ENCODE measurements around the gene SLC1A6. TPM values are rescaled to one million over a fixed set of nuclear protein-coding genes. Genes with fewer than 3 reads are reported as not detected.

SLC1A6 gene
- total RNA-seq, 1 donor = not detected

DNA sequence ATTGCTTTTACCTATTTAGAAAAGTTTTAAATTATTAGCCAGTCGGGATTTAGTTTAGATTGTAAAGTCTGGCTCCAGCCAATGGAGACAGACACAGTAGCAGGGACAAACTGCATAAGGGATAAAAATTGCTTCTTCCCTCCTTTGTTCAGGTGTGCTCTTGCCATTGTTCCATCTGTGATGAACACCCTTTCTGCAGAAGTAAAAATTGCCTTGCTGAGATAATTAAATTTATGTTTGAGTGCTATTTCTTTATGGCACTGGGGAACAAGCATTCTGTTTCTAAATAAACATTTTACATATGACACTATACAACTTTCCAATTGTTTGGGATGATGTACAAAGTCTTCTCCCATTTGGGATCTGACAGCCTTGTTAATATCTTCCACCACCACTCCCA, 20.4 kb downstream of the SLC1A6 start:
- DNase-seq (ENCODE audit: insufficient read length, low spot score, missing footprints) = no peak
- no peak overlapping the region for H3K4me2 ChIP-seq (ENCODE audit: insufficient read depth, low read length)
- H2AFZ ChIP-seq (ENCODE audit: low read length) = no peak overlapping the region
- TF ChIP-seq CTCF (IDR thresholded peaks at IDR 0.05; ENCODE audit: extremely low read depth, low read depth, low read length) = no peak
- H3K4me3 ChIP-seq (ENCODE audit: insufficient read depth, low read length) = no peak overlapping the region
- no peak overlapping the region for H3K27ac ChIP-seq (ENCODE audit: low read depth, low read length)
- no peaks in the 10 kb centered on the region for H4K20me1 ChIP-seq (ENCODE audit: insufficient read depth, low read length)
- no peaks in the 10 kb centered on the region for H3K4me1 ChIP-seq (ENCODE audit: insufficient read depth, low read length)
- H3K9me3 ChIP-seq (ENCODE audit: low read depth, low read length) = peaks cover 8% of the 10 kb centered on the region
- no peaks in the 10 kb centered on the region for H3K27me3 ChIP-seq (ENCODE audit: insufficient read depth, low read length)
- H3K79me2 ChIP-seq (ENCODE audit: insufficient read depth, low read length) = no peaks in the 10 kb centered on the region
- H3K36me3 ChIP-seq (ENCODE audit: insufficient read depth, low read length) = no peaks in the 10 kb centered on the region

GRCh38 chr19:14957464-14957863, 22.2 kb downstream of the SLC1A6 start:
- Histone ChIP-seq H3K9me3 (ENCODE audit: low read depth, low read length) (peaks cover 8% of the 10 kb centered on the region), H3K4me3 (ENCODE audit: insufficient read depth, low read length) (no peak overlapping the region), H3K79me2 (ENCODE audit: insufficient read depth, low read length) (no peaks in the 10 kb centered on the region), H3K4me1 (ENCODE audit: insufficient read depth, low read length) (no peaks in the 10 kb centered on the region), H3K27me3 (ENCODE audit: insufficient read depth, low read length) (no peaks in the 10 kb centered on the region), H4K20me1 (ENCODE audit: insufficient read depth, low read length) (no peaks in the 10 kb centered on the region), H2AFZ (ENCODE audit: low read length) (no peak overlapping the region), H3K27ac (ENCODE audit: low read depth, low read length) (no peak overlapping the region), H3K4me2 (ENCODE audit: insufficient read depth, low read length) (no peak overlapping the region), H3K36me3 (ENCODE audit: insufficient read depth, low read length) (no peaks in the 10 kb centered on the region)
- no peak for DNase-seq (ENCODE audit: insufficient read length, low spot score, missing footprints)
- TF ChIP-seq CTCF (IDR thresholded peaks at IDR 0.05; ENCODE audit: extremely low read depth, low read depth, low read length) = no peak

DNA sequence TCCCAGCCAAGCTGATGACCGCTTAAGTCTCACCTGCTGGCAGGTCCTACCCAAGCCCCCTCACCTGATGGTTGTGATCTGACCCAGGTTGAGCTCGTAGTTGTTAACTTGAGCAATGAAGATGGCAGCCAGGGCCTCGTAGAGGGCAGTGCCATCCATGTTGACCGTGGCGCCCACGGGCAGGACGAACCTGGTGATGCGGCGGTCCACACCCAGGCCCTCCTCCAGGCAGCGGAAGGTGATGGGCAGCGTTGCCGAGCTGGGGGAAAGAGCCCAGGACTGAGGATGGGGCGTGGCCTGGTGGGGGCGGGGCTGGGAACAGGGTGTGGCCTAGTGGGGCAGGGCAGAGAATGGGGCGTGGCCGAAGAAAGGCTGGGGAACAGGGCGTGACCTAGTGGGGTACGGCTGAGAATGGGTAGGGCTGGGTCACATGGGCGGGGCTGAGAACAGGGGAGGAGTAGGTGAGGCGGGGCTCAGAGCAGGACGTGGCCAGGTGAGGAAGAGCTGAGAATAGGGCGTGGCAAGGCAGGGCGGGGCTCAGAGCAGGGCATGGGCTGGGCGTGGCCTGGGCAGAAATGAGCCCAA, 25.5 kb downstream of the SLC1A6 start:
- no peak overlapping the region for H3K27ac ChIP-seq (ENCODE audit: low read depth, low read length)
- no peak for DNase-seq (ENCODE audit: insufficient read length, low spot score, missing footprints)
- H4K20me1 ChIP-seq (ENCODE audit: insufficient read depth, low read length) = no peaks in the 10 kb centered on the region
- no peak overlapping the region for H3K4me3 ChIP-seq (ENCODE audit: insufficient read depth, low read length)
- peaks cover 2% of the 10 kb centered on the region for H3K9me3 ChIP-seq (ENCODE audit: low read depth, low read length)
- no peaks in the 10 kb centered on the region for H3K36me3 ChIP-seq (ENCODE audit: insufficient read depth, low read length)
- no peak overlapping the region for H2AFZ ChIP-seq (ENCODE audit: low read length)
- H3K4me2 ChIP-seq (ENCODE audit: insufficient read depth, low read length) = no peak overlapping the region
- H3K27me3 ChIP-seq (ENCODE audit: insufficient read depth, low read length) = no peaks in the 10 kb centered on the region
- no peaks in the 10 kb centered on the region for H3K79me2 ChIP-seq (ENCODE audit: insufficient read depth, low read length)
- H3K4me1 ChIP-seq (ENCODE audit: insufficient read depth, low read length) = no peaks in the 10 kb centered on the region
- TF ChIP-seq CTCF (IDR thresholded peaks at IDR 0.05; ENCODE audit: extremely low read depth, low read depth, low read length) = no peak

DNA sequence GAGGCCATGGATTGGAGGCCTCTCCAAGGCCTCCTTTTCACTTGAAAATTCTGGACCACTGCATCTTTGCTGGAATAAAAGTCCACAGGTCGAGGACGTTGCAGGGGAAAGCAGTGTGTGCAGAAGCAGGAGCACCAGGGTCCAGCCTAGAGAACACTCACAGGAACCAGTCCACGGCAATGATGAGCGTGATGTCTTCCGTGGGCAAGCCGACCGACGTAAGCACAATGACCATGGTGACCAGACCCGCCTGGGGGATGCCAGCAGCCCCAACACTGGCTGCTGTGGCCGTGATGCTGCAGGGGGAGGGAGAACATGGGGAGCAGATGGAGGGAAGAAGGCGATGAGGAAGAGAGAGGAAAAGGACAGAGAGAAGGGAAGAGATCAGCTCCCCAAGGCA, 26.9 kb downstream of the SLC1A6 start:
- Histone ChIP-seq H3K4me3 (ENCODE audit: insufficient read depth, low read length) (no peak overlapping the region), H3K4me2 (ENCODE audit: insufficient read depth, low read length) (no peak overlapping the region), H3K27ac (ENCODE audit: low read depth, low read length) (no peak overlapping the region), H3K79me2 (ENCODE audit: insufficient read depth, low read length) (no peaks in the 10 kb centered on the region), H3K36me3 (ENCODE audit: insufficient read depth, low read length) (no peaks in the 10 kb centered on the region), H4K20me1 (ENCODE audit: insufficient read depth, low read length) (no peaks in the 10 kb centered on the region), H3K4me1 (ENCODE audit: insufficient read depth, low read length) (no peaks in the 10 kb centered on the region), H2AFZ (ENCODE audit: low read length) (no peak overlapping the region), H3K27me3 (ENCODE audit: insufficient read depth, low read length) (no peaks in the 10 kb centered on the region), H3K9me3 (ENCODE audit: low read depth, low read length) (peaks cover 2% of the 10 kb centered on the region)
- no peak for TF ChIP-seq CTCF (IDR thresholded peaks at IDR 0.05; ENCODE audit: extremely low read depth, low read depth, low read length)
- no peak for DNase-seq (ENCODE audit: insufficient read length, low spot score, missing footprints)

Data from osteoblast (primary cell).